Measurements from ENCODE around the gene ATP8B3.

ATP8B3 gene, protein sequence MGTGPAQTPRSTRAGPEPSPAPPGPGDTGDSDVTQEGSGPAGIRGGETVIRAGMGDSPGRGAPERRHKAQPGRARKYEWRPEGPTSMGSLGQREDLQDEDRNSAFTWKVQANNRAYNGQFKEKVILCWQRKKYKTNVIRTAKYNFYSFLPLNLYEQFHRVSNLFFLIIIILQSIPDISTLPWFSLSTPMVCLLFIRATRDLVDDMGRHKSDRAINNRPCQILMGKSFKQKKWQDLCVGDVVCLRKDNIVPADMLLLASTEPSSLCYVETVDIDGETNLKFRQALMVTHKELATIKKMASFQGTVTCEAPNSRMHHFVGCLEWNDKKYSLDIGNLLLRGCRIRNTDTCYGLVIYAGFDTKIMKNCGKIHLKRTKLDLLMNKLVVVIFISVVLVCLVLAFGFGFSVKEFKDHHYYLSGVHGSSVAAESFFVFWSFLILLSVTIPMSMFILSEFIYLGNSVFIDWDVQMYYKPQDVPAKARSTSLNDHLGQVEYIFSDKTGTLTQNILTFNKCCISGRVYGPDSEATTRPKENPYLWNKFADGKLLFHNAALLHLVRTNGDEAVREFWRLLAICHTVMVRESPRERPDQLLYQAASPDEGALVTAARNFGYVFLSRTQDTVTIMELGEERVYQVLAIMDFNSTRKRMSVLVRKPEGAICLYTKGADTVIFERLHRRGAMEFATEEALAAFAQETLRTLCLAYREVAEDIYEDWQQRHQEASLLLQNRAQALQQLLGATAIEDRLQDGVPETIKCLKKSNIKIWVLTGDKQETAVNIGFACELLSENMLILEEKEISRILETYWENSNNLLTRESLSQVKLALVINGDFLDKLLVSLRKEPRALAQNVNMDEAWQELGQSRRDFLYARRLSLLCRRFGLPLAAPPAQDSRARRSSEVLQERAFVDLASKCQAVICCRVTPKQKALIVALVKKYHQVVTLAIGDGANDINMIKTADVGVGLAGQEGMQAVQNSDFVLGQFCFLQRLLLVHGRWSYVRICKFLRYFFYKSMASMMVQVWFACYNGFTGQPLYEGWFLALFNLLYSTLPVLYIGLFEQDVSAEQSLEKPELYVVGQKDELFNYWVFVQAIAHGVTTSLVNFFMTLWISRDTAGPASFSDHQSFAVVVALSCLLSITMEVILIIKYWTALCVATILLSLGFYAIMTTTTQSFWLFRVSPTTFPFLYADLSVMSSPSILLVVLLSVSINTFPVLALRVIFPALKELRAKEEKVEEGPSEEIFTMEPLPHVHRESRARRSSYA (N-terminal part only)

DNA sequence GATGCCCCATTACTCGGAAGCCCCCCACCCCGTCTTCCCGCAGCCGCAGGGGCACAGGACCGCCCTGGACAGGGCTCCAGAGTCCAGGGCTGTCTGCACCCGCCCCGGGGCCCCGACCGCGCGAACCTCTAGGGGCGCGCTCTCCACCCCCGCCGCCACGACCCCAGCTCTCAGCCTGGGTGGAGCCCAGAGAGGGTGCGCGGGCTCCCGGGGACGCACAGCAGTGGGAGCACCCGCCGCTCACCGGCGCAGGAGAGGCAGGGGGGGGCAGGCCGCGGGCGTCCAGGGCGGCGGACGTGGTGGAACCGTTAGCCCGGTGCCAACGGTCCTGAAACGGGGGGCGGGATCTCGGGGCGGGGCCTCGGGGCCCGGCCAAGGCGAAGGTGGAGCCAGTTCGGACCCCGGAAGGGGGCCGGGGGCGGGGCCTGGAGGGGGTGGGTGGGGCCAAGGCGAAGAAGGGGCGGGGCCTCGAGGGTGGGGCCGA, at the start of gene ATP8B3:
Gene ATP8B3 (minus strand): TSS at position 335 of the 484 bp plus-strand sequence. CDS start 540 bp downstream, outside the sequence.
- no peak for DNase-seq

- DNase-seq, result no peak
Measured at GRCh38 chr19:1861599-1862031, 49.5 kb upstream of the ATP8B3 start.

- DNase-seq, result no peak
Measured at GRCh38 chr19:1860821-1861598, 48.9 kb upstream of the ATP8B3 start.

DNA sequence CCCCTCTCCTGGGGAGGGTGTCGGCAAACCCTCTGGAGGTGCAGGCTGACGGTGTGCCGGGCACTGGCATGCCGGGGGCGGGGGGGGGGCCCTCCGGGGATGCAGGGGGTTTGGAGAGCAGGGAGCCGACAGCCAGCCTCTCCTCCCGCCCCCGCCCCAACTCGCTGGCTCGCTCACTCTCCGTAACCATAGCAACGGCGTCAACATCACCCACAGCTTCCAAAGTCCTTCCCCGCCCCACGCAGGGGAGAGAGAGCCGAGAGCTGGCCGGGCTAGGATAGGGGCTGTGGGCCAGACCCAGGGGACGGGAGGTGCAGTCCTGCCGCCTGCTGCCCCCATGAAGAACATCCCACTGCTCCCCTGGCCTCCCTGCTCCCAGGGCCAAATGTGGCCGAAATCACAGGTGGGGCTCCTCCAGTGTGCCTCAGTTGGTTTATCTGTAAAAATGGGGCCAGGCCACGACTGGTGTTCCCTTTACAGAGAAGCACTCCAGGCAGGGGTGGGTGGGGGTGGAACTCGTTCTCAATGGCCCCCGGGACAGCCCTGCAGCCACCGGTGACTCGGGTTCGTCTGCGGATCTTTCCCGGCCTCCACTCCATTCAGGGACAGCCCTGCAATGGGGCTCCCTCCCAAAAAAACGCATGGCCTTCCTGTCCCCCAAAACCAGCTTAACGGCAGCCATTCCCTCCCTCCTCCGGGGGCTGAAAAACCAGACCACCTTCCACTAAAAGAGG, 48.1 kb upstream of the ATP8B3 start:
- no peak for DNase-seq

- DNase-seq, result no peak
Measured at GRCh38 chr19:1859331-1859781, 47.3 kb upstream of the ATP8B3 start.

DNA sequence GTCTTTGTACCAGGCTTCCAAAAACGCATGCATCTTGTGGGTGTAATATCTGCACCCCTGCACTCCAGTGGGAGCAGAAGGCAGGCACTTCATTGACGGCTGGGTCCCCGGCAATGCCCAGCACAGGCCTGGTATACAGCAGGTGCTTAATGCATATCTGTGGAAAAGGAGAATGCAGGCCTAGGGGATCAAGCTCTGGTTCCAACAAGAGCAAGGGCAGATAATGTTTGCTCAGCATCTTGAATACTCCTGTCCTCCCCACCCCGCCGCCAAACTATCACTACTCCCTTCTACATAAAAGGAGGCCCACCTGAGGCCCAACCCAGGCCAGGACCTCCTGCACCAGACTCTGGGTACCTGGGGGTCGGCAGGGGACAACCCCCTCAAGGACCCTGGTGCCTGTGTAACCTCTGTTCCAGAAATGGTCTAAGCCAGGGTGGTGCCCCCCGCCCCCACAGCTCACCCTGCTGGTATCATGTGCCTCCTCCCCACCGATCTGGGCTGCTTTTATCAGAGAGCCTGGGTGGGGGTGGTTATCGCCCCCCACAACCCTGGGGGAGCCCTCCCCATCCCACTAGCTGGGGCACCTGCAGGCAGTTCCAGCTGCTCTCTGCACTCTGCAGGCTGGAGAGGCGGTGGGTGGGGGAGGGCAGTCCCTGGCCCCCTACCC, 46.5 kb upstream of the ATP8B3 start:
- DNase-seq, result no peak

GRCh38 chr19:1857648-1858326, 45.7 kb upstream of the ATP8B3 start:
- no peak for DNase-seq

DNA sequence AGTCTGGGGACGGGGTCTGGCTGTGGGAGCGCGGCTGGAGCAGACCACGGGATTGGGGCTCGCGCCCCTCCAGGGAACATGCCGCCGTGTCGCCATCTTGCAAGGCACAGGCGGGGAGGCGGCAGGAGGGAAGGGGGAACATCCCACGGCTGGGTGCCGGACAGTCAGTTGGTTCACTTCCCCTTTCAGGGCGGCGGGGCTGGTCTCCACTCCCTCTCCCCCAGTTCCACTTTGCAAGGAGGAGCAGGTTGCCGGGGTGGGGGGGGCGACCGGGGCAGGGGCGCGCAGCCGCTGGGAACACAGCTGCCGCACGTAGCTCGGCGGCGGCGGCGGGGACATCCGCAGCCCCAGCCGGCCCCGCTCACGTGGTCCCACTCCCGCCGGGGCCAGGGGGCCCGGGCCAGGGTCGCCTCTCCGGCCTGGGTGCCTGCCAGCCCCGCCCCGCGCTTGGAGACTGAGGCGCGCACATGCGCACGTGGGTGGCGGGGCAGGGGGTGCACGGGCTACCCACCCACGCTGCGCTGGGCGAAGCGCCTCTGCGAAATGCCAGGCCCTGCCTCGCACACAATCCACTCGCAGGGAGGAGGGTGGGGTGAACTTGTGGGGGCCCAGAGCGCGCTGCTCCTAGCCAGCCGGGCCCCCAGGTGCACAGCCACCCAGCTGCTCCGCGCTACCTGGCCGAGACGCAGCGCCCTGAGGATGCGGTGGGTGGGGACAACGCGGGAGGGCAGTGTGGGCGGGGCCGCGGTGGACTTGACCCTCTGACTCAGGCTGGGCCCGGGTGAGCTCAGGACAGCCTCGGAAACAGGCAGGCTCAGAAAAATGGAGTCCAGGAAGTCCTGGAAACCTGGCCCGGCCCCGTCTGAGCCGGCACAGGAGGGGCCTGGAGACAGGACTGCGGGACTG, 44.9 kb upstream of the ATP8B3 start:
- DNase-seq, result no peak

DNA sequence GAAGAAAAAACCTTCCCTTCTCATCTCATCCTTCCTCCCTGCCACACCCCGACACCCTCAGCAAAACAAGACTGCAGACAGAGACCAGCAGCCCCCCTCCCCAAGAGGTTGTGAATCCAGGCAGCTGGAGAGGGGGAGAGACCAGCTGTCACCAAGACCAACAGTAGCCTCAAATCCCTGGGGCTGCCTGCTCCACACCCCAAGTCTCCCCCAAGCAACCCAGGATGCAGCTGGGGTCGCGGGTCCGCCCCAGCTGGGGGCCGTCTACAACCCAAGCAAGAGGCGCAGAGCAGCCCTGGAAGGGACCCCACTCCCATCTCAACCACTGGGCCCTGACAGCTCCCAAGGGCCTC, 44.2 kb upstream of the ATP8B3 start:
- no peak for DNase-seq

DNA sequence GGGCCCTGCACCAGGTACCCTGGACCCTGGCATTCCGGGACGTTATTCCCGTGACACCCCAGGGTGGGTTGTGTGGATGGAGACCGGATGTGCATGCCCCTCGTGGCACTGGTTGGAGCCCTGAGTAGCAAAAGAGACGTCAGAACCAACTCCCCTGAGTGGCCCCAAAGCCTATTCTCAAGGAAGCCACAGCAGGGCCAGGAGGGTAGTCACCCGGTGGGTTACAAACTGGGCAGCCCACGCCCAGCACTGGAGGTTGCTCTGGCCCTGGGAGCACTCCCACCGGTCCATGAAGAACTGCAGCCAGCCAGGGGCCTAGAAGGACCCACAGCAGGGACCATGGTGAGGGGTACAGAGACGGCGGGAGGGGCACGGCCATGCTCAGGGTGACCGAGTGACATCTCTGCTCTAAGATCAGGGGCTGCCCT, 43.8 kb upstream of the ATP8B3 start:
- no peak for DNase-seq

DNA sequence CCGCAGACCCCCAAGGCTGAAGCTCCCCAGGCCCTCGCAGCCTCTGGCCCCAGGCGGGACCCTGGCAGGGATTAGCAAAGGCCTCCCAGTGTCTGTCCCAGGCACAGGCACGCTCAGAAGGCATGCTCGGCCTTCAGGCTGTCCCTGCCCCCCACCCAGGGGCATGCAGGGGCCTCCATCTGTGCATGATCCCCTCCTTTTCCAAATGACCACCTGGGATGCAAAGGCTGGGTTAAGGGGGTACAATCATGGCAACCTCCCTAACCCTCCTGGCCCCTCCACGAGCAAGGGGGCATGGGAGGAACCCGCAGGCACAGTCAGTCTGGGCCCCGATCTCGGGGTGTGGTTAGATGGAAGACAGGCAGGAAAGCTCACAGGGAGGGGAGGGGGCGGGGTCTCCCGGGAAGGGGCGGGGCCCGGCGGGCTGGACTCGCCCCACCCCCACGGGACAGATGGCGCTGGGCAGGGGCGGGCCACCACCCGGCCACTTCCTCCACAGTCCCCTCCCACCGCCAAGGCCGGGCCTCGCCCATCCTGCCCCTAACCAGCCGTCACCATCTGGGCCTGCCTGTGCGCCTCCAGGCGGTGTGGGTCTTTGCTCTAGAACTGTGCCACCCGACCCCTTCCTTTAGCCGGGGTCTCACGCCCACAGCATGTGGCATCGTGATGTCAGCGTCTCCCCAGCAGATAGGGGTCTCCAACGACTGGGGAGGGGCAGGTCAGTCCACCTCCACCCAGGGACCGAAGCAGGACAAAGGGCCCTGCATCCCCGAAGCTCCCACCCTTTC, 43.2 kb upstream of the ATP8B3 start:
- peak; percentile 80 for DNase-seq

- no peak for DNase-seq
Measured at GRCh38 chr19:1854542-1855039, 42.5 kb upstream of the ATP8B3 start.

- no peak for DNase-seq
Measured at GRCh38 chr19:1854039-1854541, 42.0 kb upstream of the ATP8B3 start.

- DNase-seq, result peak; percentile 55
Measured at GRCh38 chr19:1853295-1854038, 41.4 kb upstream of the ATP8B3 start.

DNA sequence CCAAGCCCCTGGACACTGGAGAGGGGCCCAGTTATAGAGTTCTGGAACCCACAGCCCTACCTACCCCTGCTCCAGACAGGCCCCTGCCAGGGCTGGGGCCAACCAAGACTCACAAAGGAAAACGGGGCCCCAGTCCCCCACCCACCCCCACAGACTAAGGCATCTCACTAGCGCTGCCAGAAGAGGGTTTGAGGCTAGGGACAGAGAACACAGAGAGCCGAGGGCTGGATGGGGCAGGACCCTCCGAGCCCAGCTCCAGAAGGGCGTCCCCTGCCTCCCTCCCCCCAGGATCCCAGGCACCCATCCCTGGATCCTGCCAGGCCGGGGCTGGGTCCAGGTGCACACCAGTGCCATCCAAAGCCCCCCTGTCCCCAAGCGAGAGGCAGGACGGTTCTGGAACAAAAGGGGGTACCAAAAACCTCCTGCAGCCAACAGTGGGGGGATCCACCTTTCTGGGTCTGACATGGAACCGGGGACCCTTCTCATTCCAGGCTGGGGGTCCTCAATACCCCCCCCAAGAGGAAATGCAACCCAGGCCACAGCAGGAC, 40.6 kb upstream of the ATP8B3 start:
- DNase-seq, result no peak

Data from NCI-H1694 treated with DMSO at 0.1 percent for 48 hours (cell line).